Psoas muscle (tissue), 8 donors: ENCODE data around the gene PELI2. TPM values are rescaled to one million over a fixed set of nuclear protein-coding genes. Genes with fewer than 3 reads are reported as not detected.

Source experiments
- ATAC-seq, 4 donors: fragments of 200-7000 bp; cut with Tn5 transposase; one replicate each; pipeline ENCODE4 v1.9.1; 2020; ENCODE audit warnings: moderate library complexity in 3 of 4, mild to moderate bottlenecking in 2 of 4
- DNase-seq, 2 donors: peaks; one replicate each; pipeline ENCODE4 v3.0.0-alpha.2; 2020
- H3K27ac ChIP-seq: fragments of 200-600 bp; one replicate; pipeline ENCODE4 v1.8.0; 2022
- H3K27me3 ChIP-seq, 3 donors: fragments of 200-600 bp in 1 of 3; one replicate each; pipeline versions ENCODE4 v1.6.1 to v1.8.0; 2013 to 2022; ENCODE audit warnings: low read length in 2 of 3, mild to moderate bottlenecking in 2 of 3, moderate library complexity in 1 of 3; ENCODE audit not compliant: insufficient read depth in 3 of 3
- H3K36me3 ChIP-seq, 2 donors: fragments of 200-600 bp in 1 of 2; one replicate each; pipeline versions ENCODE4 v1.6.1 to v1.8.0; 2013 to 2022; ENCODE audit warnings: low read depth in 1 of 2, mild to moderate bottlenecking in 1 of 2, moderate library complexity in 1 of 2; ENCODE audit not compliant: insufficient read depth in 1 of 2
- H3K4me1 ChIP-seq: fragments of 200-600 bp; one replicate; pipeline ENCODE4 v1.8.0; 2022
- H3K4me3 ChIP-seq: fragments of 200-600 bp; one replicate; pipeline ENCODE4 v1.8.0; 2022; ENCODE audit warnings: mild to moderate bottlenecking
- H3K9me3 ChIP-seq: fragments of 200-600 bp; one replicate; pipeline ENCODE4 v1.8.0; 2022
- CTCF ChIP-seq: fragments of 200-600 bp; IDR thresholded peaks from one replicate; pipeline ENCODE4 v1.8.0; 2022; ENCODE audit warnings: antibody characterized with exemption
- WGBS, 3 donors: extraction: QIAGEN DNeasy Blood & Tissue Kit; methylation state at CpG; one replicate each; pipeline versions ENCODE4 v1.1.6 to v1.1.7; 2013; 5-methylcytosine and 5-hydroxymethylcytosine counted together
- intact Hi-C, 2 donors: fragments of 100-400 bp; cut with DNase I; formaldehyde crosslinking; loops; one replicate each; pipeline versions ENCODE4 v1.11.0 to v1.14.2; 2022
- long read RNA-seq, 2 donors: library from polyadenylated mRNA; unstranded; transcript quantifications; one replicate each; pipeline ENCODE4 v2.0.0, GENCODE V29; 2021
- polyA plus RNA-seq, 3 donors: library from polyadenylated mRNA; stranded (reverse); fragments of 200-250 nt; gene quantifications; one replicate each; pipeline ENCODE4 v1.2.3, GENCODE V29; 2013
- total RNA-seq, 4 donors: library from RNA; stranded (reverse); fragmentation: NEBNext Ultra II Directional in 2 of 4; extraction: Animal tissue kit (Norgen Biotek cat#: 25700) in 2 of 4; gene quantifications; one replicate each; pipeline versions ENCODE4 v1.2.1 to v1.2.4, GENCODE V29; 2021 to 2023
- donor health status: healthy with polysubstance abuse.
- donor health status: DM: no; HTN: no; CAD: no; lungs with moderate emphysema.
- donor health status: Bipolar disorder and iron deficiency.
- donor health status: healthy.
- donor health status: DM: yes; HTN: yes; CAD: no.
- donor health status: DM: no; HTN: no; CAD: no.
- donor health status: DM: no; HTN: no; CAD: no.
- donor health status: DM: yes; HTN: yes; CAD: no.

The PELI2 gene
- 1 to 10 TPM; 1.9 to 2.9 (median 2.4) TPM for total RNA-seq
- under 1 TPM; 0.44 to 0.60 (median 0.44) TPM for polyA plus RNA-seq
- long read RNA-seq, donor 1, partial matches to known transcripts: 0 of 1 reads
- long read RNA-seq, donor 1, other reads (novel, unspliced or antisense): 1 of 1 reads
- long read RNA-seq, donor 2, partial matches to known transcripts: 1 of 1 reads
- long read RNA-seq, donor 2, other reads (novel, unspliced or antisense): 0 of 1 reads

- ATAC-seq: peak; percentile 76 to 85 (median 78)
- Histone ChIP-seq H3K4me3 (peak within 1 kb of the TSS; percentile 89), H3K36me3 (no peaks in the 10 kb centered on the region), H3K4me1 (no peaks in the 10 kb centered on the region), H3K9me3 (no peaks in the 10 kb centered on the region), H3K27me3 (no peaks in the 10 kb centered on the region), H3K27ac (peak within 1 kb of the TSS; percentile 80)
- WGBS, 3 donors: 0 to 1% (median 0%) methylated on average over 56 to 96 of the region's 96 CpGs
- no peak for TF ChIP-seq CTCF
- peak; percentile 77 to 87 for DNase-seq
- intact Hi-C loops: loop anchor here in 1 of 2 donors (2.0 to 10.0 kb wide), 3 partner anchors 79 to 413 kb away; no protein-coding TSS in a partner anchor
Measured at GRCh38 chr14:56117765-56118610, at the start of gene PELI2. Gene PELI2 (plus strand): TSS chr14:56118411. CDS start chr14:56118661, 250 bp downstream.

GRCh38 chr14:56073799-56074198, 44.4 kb upstream of the PELI2 start:
- Histone ChIP-seq H3K36me3 (no peaks in the 10 kb centered on the region), H3K27me3 (no peaks in the 10 kb centered on the region), H3K4me3 (no peak overlapping the region), H3K27ac (no peak overlapping the region), H3K9me3 (no peaks in the 10 kb centered on the region), H3K4me1 (no peaks in the 10 kb centered on the region)
- DNase-seq: no peak
- intact Hi-C loops: no loop called here
- ATAC-seq: no peak
- 37 to 57% (median 39%) methylated on average over 3 to 4 of the region's 4 CpGs for WGBS, 3 donors
- TF ChIP-seq CTCF: no peak

- Histone ChIP-seq H3K27ac (no peak overlapping the region), H3K27me3 (no peaks in the 10 kb centered on the region), H3K36me3 (no peaks in the 10 kb centered on the region), H3K4me1 (no peaks in the 10 kb centered on the region), H3K9me3 (no peaks in the 10 kb centered on the region), H3K4me3 (no peak overlapping the region)
- WGBS, 3 donors: 59 to 75% (median 62%) methylated on average over 2 of the region's 2 CpGs
- no peak for TF ChIP-seq CTCF
- ATAC-seq (no peak), DNase-seq (no peak)
- intact Hi-C loops: no loop called here
Measured at GRCh38 chr14:56075301-56075700, 42.9 kb upstream of the PELI2 start.

GRCh38 chr14:56081139-56081538, 37.1 kb upstream of the PELI2 start:
- intact Hi-C loops: no loop called here
- DNase-seq (no peak), ATAC-seq (no peak)
- Histone ChIP-seq H3K4me3 (no peak overlapping the region), H3K9me3 (no peaks in the 10 kb centered on the region), H3K4me1 (no peaks in the 10 kb centered on the region), H3K27ac (no peak overlapping the region), H3K36me3 (no peaks in the 10 kb centered on the region), H3K27me3 (peaks cover 0 to 5% (median 2%) of the 10 kb centered on the region in 3 donors)
- 61 to 77% (median 73%) methylated on average over 2 of the region's 2 CpGs for WGBS, 3 donors
- no peak for TF ChIP-seq CTCF
